ENCODE results near the gene DLG2.
"Not testable (repeated sequence)": the region's sequence is repeated elsewhere in the genome, so short reads cannot be mapped to it uniquely, and the experiment has no call there.

DLG2 gene

GRCh38 chr11:85095239-85095638 is 531.9 kb downstream of the DLG2 start:
- DNase-seq = no peak

GRCh38 chr11:85094795-85095194 is 532.3 kb downstream of the DLG2 start:
- no peak for DNase-seq

DNA sequence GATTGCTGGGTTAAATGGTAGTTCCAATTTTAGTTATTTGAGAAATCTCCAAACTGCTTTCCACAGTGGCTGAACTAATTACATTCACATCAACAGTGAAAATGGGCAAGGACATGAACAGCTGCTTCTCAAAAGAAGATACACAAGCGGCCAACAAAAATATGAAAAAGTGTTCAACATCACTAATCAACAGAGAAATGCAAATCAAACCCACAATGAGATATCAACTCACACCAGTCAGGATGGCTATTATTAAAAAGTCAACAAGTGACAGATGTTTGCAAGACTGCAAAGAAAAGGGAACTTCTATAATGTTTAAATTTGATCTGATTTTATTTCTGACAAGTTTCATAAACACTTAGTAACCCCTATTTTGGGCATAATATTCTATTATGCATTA is 537.5 kb downstream of the DLG2 start:
- DNase-seq = no peak

- no peak for DNase-seq
Measured at GRCh38 chr11:85088286-85088685, 538.9 kb downstream of the DLG2 start.

GRCh38 chr11:85086504-85087284 is 540.5 kb downstream of the DLG2 start:
- no peak for DNase-seq

DNA sequence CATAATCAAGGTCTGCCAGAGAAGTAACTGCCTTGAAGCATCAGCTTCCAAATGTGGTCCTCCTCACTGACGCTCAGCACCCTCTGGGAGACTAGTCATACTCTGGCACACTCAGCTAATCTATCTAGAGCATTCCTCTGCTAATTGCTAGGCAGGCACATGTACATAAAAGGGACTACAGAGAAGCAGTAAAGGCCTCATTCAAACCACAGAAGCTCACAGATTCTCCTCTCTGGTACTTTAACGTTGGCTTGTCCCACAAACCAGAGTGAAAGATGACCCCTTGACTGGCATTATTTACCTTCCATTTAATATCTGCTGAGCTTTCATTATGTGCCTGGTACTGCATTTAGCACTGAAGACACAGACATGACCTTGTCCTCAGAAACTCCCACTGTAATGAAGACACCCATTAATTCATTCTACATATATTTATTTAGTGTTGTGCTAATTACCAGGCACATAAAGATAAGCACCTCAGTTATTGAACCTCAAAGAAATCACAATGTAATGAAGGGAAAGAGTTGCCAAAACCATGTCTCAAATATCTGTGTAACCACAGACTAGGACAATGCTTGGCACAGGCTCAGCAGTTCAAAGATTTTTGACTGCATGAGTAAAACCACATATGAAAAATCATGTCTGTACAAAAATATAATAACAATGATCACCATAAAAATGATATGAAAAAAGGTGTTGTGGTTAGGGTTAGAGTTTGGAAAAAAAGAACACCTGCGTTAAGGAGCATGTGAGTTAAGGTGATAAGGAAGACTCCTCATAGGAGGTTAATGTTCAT is 550.4 kb downstream of the DLG2 start:
- no peak for DNase-seq

DNA sequence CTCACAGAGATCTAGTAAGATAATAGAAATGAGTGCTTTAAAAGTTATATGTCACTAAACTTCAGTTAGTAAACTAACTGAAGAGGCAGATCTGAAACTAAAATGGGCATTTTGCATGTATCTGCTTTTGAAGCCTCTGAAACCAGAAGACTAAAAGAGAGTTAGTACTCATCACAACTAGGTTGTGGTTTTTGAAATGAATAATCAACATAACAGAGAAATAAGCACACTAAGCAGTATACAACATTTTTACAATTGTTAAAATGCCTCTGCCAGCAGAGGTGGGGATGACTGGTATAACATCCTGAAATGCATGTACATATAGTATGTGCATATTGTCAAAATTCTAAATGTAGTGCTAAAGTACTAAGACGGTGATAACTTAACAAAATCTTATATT is 564.5 kb downstream of the DLG2 start:
- DNase-seq = no peak

GRCh38 chr11:85052636-85053035 is 574.5 kb downstream of the DLG2 start:
- no peak for DNase-seq

GRCh38 chr11:85048801-85049200 is 578.3 kb downstream of the DLG2 start:
- no peak for DNase-seq

GRCh38 chr11:85045716-85046115 is 581.4 kb downstream of the DLG2 start:
- no peak for DNase-seq

GRCh38 chr11:85044911-85045310 is 582.2 kb downstream of the DLG2 start:
- DNase-seq = no peak

DNA sequence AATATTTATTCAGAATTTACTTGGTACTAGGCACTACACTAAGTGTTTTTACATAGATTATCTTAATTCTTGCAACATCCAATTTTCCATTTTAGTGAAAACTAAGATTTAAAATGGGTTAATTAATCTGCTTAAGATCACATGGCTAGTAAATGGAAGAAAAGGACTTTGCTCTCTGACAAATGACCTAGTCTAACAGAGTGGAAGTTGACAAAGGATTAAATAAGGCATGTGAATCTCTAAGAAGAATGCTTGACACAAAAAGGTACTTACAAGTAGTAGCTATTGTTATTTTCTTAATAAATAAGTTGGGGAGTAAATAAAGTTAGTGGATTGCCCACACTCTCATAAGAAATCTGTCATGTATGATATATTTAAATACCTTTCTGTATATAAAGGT is 584.8 kb downstream of the DLG2 start:
- no peak for DNase-seq

DNA sequence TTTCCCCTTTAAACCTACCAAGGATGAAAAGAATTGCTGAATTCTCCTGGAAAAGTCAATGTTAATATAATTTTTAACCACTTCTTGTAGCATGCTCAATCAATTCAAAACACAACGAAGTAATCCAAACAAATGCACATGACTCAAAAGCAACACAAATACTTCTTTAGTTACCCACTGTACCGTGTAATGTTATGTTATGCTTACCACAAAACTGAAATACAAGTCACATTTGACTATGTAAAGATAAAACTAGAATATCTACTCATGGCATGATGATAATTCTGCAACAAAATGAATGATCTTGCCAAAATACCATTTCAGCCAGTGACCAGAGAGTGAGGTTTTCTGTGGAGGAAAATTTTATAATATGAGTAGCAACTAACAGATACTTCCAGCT is 587.0 kb downstream of the DLG2 start:
- no peak for DNase-seq

DNA sequence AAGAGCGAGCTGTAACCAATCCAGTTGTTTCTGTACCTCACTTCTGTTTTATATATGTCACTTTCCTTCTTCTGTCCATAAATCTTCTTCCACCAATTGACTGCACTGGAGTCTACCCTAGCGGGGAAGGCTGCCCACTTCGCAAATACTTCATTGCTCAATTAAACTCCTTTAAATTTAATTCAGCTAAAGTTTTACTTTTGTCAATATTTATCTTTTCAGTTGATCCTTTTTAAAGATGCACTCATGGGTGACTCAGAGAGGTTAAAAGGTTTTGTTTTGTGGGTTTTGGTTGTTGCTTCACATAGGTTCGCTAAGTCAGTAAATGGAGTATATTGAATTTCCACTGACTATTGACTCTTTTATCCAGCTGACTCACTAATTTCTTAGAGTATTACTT is 597.2 kb downstream of the DLG2 start:
- DNase-seq = no peak

DNA sequence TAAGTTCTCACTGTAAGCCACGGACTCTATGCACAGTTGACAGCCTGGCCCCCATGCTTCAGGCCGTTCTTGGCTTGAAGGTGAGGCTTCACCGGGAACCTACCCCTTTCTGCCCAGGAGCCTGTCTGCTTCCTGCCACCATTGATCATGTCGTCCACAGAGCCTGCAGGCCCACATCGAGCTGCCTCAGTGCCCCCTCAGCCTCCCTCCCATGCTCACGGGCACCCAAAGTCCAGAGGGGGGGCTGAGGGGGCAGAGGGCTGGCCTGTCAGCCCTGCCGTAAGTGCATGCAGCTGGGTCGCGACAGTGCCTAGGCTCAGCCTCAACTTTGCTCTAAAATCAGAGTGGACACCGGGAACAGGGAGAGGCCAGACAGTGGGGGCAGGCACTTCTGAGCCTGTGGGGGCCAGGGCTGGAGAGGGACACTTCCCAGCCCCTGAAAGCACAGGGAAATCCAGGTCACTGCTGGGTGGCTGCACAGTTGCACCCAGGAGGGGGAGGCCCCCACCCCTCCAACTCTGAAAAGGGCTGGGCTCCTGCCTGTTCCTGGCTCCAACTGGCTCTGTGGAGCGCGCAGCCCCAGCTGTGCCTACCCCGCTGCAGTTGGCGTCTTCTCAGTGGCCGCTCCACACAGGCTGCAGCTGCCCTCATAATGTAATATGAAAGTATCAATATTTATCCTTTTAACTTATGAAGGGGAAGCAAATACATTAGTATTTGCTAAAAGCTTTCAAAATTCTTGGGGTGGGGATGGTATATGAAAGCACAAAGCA is 598.6 kb downstream of the DLG2 start:
- no peak for DNase-seq

DNA sequence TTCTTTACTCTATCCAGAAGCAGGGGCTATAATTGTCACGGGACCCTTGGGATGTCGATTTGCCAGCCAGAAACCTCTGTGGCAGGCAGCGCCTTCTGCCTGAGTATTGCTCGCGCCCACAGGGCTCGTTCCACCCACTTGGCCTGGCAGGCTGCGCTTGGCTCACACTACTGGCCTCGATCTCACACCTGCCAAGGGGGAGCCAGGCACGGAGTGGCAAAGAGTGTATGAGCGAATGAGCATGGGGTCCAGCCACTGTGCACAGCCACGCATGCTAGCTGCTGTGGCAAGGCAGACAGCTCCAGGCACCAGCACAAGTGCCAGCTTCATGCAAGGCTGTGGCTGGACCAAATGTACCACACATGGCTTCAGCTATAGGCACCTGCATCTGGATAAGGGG is 599.8 kb downstream of the DLG2 start:
- DNase-seq = no peak

DNA sequence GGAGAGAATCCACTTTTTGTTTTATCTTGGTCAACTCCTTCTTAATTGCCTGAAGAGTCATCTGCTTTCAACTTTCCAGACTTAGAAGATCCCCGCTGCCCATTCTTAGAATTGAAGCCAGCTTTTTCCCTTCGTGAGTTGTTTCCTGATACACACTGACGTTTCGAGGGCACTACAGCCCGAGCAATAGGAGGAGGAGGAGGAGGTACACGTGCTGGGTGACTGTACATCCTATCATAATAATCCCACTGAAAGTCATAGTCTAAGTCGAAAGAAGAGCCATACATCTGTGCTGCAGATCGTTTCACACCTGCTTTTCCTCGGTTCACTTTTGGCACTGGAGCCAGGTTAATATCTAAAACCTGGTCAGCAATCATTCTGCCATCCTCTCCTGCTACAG is 606.1 kb downstream of the DLG2 start:
- no peak for DNase-seq

- no peak for DNase-seq
Measured at GRCh38 chr11:84993386-84993785, 633.8 kb downstream of the DLG2 start.

DNA sequence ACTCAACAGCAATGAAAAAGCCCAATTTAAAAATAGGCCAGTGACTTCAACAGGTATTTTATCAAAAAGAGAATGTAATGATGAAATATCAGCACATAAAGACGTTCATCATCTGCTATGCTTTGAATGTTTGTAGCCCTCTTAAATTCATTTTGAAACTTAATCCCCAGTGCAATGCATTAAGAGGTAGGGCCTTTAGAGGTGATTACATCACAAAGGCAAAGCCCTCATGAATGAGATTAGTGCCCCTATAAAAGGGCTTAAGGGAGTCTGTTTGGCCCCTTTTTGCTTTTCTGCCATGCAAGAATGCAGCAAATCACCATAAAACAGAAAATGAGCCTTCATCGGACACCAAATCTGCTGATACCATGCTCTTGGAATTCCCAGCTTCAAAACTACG is 637.0 kb downstream of the DLG2 start:
- no peak for DNase-seq

- not testable (repeated sequence) for DNase-seq
Measured at GRCh38 chr11:84987686-84988187, 639.4 kb downstream of the DLG2 start.

DNA sequence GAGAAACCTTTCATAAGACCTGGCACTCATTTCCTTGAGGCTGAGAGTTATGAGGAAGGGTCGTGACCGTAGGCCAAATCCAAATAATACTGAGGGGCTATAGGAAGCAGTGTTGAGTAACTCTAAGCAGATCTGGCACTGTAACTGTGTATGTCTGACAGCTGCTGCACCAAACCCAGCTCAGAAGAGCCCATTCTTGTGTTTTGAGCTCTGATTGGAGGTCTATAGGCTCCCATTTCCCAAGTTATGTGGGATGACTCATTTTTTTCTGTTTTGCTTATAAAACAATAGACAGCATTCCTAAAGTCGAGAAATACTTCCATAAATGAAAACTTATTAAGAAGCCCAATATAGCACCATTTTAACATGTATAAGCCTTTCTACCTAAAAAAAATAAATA is 645.8 kb downstream of the DLG2 start:
- DNase-seq = no peak

DNA sequence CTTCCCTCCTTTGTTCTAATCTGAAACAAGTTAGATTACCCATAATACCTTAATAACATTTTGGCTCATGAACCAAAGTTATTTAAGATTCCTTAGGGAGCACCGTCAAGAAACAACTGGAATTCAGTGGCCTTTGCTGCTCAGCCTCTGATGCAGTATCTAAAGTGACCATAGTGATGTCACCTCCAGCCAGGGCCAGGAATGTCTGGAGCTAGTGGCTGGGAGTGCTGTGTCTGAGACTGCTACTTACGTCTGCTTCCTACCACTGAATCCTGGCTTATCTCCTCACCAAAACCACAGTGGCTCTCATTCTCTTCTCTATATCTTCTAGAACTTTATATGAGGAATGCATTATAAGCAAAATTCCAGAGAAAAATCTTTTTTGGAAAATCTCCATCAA is 658.0 kb downstream of the DLG2 start:
- no peak for DNase-seq

DNA sequence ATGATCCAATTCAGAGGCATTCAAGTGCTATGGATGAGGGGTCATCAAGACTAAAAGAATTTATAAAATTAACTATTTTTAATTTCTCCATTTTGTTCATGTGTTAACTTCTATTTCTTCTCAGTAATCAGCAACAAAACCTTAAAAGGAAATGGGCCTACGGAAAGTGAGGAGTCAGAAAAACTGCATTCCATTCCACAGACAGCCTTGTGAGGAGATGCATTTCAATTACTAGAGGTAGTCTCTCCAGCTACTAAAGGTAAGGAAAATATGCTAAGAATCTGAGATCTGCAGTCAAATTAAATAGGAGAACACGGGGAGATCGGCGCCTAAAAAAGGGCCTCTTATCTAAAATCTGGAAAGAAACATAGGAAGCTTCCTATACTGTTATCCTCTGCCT is 661.7 kb downstream of the DLG2 start:
- DNase-seq = no peak
